SK-N-SH (cell line): ENCODE measurements around the gene EPHA3.

Experiments used
- GABPA ChIP-seq: IDR thresholded peaks from 2 replicates; pipeline ENCODE4 v1.4.0; 2012; ENCODE audit warnings: low read depth, mild to moderate bottlenecking
- NFIC ChIP-seq: IDR thresholded peaks from 2 replicates; pipeline ENCODE4 v1.4.0; 2012; ENCODE audit warnings: borderline replicate concordance
- POLR2AphosphoS5 ChIP-seq: IDR thresholded peaks from 2 replicates; pipeline ENCODE4 v1.6.1; 2012; ENCODE audit warnings: low read depth, low read length
- RXRA ChIP-seq: IDR thresholded peaks from 2 replicates; pipeline ENCODE4 v1.4.0; 2012; ENCODE audit warnings: low read depth, mild to moderate bottlenecking, borderline replicate concordance
- TF ChIP-seq, protein P1 (sequence below): fragments of 200-600 bp; sonication (generic); IDR thresholded peaks from 2 replicates; pipeline ENCODE4 v1.6.1; 2017; ENCODE audit warnings: antibody characterized with exemption, mild to moderate bottlenecking, moderate library complexity
- TF ChIP-seq, protein P2 (sequence below): IDR thresholded peaks from 2 replicates; pipeline ENCODE4 v1.4.0; 2012; ENCODE audit warnings: low read depth, borderline replicate concordance

GRCh38 chr3:89139870-89140269 lies 32.4 kb downstream of the EPHA3 start:
- TF ChIP-seq, protein P1, sequence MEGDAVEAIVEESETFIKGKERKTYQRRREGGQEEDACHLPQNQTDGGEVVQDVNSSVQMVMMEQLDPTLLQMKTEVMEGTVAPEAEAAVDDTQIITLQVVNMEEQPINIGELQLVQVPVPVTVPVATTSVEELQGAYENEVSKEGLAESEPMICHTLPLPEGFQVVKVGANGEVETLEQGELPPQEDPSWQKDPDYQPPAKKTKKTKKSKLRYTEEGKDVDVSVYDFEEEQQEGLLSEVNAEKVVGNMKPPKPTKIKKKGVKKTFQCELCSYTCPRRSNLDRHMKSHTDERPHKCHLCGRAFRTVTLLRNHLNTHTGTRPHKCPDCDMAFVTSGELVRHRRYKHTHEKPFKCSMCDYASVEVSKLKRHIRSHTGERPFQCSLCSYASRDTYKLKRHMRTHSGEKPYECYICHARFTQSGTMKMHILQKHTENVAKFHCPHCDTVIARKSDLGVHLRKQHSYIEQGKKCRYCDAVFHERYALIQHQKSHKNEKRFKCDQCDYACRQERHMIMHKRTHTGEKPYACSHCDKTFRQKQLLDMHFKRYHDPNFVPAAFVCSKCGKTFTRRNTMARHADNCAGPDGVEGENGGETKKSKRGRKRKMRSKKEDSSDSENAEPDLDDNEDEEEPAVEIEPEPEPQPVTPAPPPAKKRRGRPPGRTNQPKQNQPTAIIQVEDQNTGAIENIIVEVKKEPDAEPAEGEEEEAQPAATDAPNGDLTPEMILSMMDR, result no peak
- TF ChIP-seq RXRA (no peak), NFIC (no peak), GABPA (no peak), POLR2AphosphoS5 (no peak)
- TF ChIP-seq, protein P2, sequence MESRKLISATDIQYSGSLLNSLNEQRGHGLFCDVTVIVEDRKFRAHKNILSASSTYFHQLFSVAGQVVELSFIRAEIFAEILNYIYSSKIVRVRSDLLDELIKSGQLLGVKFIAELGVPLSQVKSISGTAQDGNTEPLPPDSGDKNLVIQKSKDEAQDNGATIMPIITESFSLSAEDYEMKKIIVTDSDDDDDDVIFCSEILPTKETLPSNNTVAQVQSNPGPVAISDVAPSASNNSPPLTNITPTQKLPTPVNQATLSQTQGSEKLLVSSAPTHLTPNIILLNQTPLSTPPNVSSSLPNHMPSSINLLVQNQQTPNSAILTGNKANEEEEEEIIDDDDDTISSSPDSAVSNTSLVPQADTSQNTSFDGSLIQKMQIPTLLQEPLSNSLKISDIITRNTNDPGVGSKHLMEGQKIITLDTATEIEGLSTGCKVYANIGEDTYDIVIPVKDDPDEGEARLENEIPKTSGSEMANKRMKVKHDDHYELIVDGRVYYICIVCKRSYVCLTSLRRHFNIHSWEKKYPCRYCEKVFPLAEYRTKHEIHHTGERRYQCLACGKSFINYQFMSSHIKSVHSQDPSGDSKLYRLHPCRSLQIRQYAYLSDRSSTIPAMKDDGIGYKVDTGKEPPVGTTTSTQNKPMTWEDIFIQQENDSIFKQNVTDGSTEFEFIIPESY, result no peak
